Thoracic aorta (tissue), 2 donors: ENCODE data around the gene FBXW5. TPM values are rescaled to one million over a fixed set of nuclear protein-coding genes. Genes with fewer than 3 reads are reported as not detected.

Experiments
- ATAC-seq: fragments of 150-250 bp; one replicate; pipeline ENCODE4 v1.8.0; 2017; ENCODE audit warnings: low read depth; ENCODE audit not compliant: insufficient number of reproducible peaks, low FRiP score
- DNase-seq: peaks from one replicate; pipeline ENCODE4 v3.0.0-alpha.2; 2020; ENCODE audit warnings: low spot score
- H3K27ac ChIP-seq, 2 donors: fragments of 200-600 bp; sonication (generic); 1 replicate in 1 of 2; 2 replicates in 1 of 2; pipeline ENCODE4 v1.5.1; 2016; ENCODE audit warnings: mild to moderate bottlenecking in 2 of 2, moderate library complexity in 2 of 2
- H3K27me3 ChIP-seq: fragments of 200-600 bp; sonication (generic); replicated peaks from 2 replicates; pipeline ENCODE4 v1.6.0; 2016; ENCODE audit warnings: mild to moderate bottlenecking; ENCODE audit not compliant: insufficient read depth
- H3K36me3 ChIP-seq: fragments of 200-600 bp; sonication (generic); one replicate; pipeline ENCODE4 v1.5.1; 2016
- H3K4me1 ChIP-seq, 2 donors: fragments of 200-600 bp; sonication (generic); 1 replicate in 1 of 2; 2 replicates in 1 of 2; pipeline versions ENCODE4 v1.5.1 to v1.6.0; 2016; ENCODE audit warnings: low read depth in 2 of 2, mild to moderate bottlenecking in 1 of 2; ENCODE audit not compliant: control insufficient read depth in 1 of 2
- H3K4me3 ChIP-seq: fragments of 200-600 bp; sonication (generic); 2 replicates; pipeline ENCODE4 v1.5.1; 2016; ENCODE audit warnings: mild to moderate bottlenecking
- H3K9me3 ChIP-seq: fragments of 200-600 bp; sonication (generic); 2 replicates; pipeline ENCODE4 v1.5.1; 2016
- CTCF ChIP-seq: fragments of 200-600 bp; sonication (generic); IDR thresholded peaks from one replicate; pipeline ENCODE4 v1.5.1; 2019; ENCODE audit warnings: antibody characterized with exemption
- total RNA-seq, 2 donors: library from RNA; depleted of rRNA; stranded (reverse); fragments of >200 nt; gene quantifications; one replicate each; pipeline versions ENCODE4 v1.1.0 to v1.2.3, GENCODE V29; 2016

The FBXW5 gene
- 100 to 1,000 TPM; 176 to 383 TPM for total RNA-seq

GRCh38 chr9:136944519-136945332 lies at the start of gene FBXW5, which contains the start of gene C8G:
Gene FBXW5 (minus strand): TSS chr9:136944738. CDS start chr9:136944083, 655 bp downstream.
Gene C8G (plus strand): TSS chr9:136945243. CDS start chr9:136945321, 78 bp downstream.
- peak; percentile 98 for TF ChIP-seq CTCF
- DNase-seq (peak; percentile 57), ATAC-seq (peak; percentile 52)
- Histone ChIP-seq H3K4me1 (peaks cover 17 to 45% of the 10 kb centered on the region in 2 donors), H3K9me3 (no peaks in the 10 kb centered on the region), H3K27me3 (no peaks in the 10 kb centered on the region), H3K4me3 (peak within 1 kb of the TSS; percentile 97), H3K27ac (peak within 1 kb of the TSS; percentile 79 to 83), H3K36me3 (peaks cover 28% of the 10 kb centered on the region)

- Histone ChIP-seq H3K27ac (peak overlapping the region in 1 of 2 donors; percentile 65), H3K4me1 (peaks cover 24 to 37% of the 10 kb centered on the region in 2 donors)
These were observed 48.4 kb upstream of the FBXW5 start for GRCh38 chr9:136992819-136993369.

GRCh38 chr9:136991993-136992818 lies 47.7 kb upstream of the FBXW5 start, which contains the start of gene PAXX:
Gene PAXX (plus strand): TSS chr9:136992422. CDS start chr9:136992444, 22 bp downstream.
- H3K36me3 ChIP-seq: no peaks in the 10 kb centered on the region

More at GRCh38 chr9:136992819-136993369, 48.4 kb upstream of the FBXW5 start:
- no peak for ATAC-seq
- peak overlapping the region; percentile 98 for H3K4me3 ChIP-seq
- no peak for TF ChIP-seq CTCF
- H3K36me3 ChIP-seq: no peaks in the 10 kb centered on the region
- DNase-seq: no peak
- no peaks in the 10 kb centered on the region for H3K9me3 ChIP-seq
- H3K27me3 ChIP-seq: no peaks in the 10 kb centered on the region

GRCh38 chr9:136990242-136990911 lies 45.8 kb upstream of the FBXW5 start:
- peaks cover 1% of the 10 kb centered on the region for H3K27me3 ChIP-seq
- no peaks in the 10 kb centered on the region for H3K9me3 ChIP-seq
- no peak for DNase-seq
- no peaks in the 10 kb centered on the region for H3K36me3 ChIP-seq
- H3K27ac ChIP-seq: no peak overlapping the region
- TF ChIP-seq CTCF: no peak
- peaks cover 10 to 21% of the 10 kb centered on the region in 2 donors for H3K4me1 ChIP-seq
- no peak overlapping the region for H3K4me3 ChIP-seq
- no peak for ATAC-seq

More at GRCh38 chr9:136991993-136992818, 47.7 kb upstream of the FBXW5 start, which contains the start of gene PAXX:
- peak; percentile 58 for DNase-seq
- ATAC-seq: peak; percentile 74
- H3K27me3 ChIP-seq: no peaks in the 10 kb centered on the region
- TF ChIP-seq CTCF: no peak
- peaks cover 24 to 37% of the 10 kb centered on the region in 2 donors for H3K4me1 ChIP-seq
- peak within 1 kb of the TSS; percentile 98 for H3K4me3 ChIP-seq
- H3K27ac ChIP-seq: peak within 1 kb of the TSS; percentile 22 to 65
- no peaks in the 10 kb centered on the region for H3K9me3 ChIP-seq
